HL-60/S4 treated with retinoic acid at 250 ng/mL for 4 days and 3 days (cell line): ENCODE results near the gene CRELD2.

Source experiments
- in situ Hi-C: fragments of 300-500 bp; cut with MboI; formaldehyde crosslinking; loops from 2 replicates; pipeline ENCODE4 v1.7.0; 2022; ENCODE audit warnings: low sequenced_read_pairs

CRELD2 gene

DNA sequence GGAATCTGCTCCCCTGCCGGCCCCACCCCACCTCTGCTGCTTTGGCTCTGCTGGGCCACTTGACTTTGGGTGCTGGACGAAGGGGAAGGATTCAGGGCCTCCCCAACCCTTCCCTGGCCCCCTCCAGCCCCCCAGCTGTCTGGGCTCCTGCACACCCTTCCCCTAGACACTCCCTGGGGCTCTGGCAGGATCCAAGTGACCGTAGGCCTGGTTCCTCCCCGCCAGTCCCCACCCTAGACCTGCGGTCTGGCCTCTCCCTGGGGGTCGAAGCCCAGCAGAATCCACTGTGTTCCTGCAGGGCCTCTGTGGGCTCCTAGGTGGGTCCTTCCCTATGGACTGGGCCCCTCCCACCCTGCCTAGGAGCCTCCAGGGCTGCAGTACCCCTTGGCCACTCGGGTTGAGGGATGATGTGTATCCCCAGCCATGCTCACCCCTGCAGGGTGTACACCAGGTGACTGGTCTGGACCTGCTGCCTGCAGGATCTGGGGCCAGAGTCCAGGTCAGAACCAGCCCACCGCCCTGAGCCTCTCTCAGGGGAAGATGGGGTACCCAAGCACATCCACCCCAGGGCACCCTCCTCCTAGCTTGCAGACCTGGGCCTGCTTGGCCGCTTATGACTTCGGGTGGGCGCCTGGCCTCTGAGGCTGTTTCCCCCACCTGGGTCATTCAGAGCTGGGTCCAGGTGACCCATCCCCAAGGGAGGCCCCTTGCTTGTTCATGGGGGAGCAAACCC lies 47.8 kb downstream of the CRELD2 start:
- in situ Hi-C loops, result no loop called here

DNA sequence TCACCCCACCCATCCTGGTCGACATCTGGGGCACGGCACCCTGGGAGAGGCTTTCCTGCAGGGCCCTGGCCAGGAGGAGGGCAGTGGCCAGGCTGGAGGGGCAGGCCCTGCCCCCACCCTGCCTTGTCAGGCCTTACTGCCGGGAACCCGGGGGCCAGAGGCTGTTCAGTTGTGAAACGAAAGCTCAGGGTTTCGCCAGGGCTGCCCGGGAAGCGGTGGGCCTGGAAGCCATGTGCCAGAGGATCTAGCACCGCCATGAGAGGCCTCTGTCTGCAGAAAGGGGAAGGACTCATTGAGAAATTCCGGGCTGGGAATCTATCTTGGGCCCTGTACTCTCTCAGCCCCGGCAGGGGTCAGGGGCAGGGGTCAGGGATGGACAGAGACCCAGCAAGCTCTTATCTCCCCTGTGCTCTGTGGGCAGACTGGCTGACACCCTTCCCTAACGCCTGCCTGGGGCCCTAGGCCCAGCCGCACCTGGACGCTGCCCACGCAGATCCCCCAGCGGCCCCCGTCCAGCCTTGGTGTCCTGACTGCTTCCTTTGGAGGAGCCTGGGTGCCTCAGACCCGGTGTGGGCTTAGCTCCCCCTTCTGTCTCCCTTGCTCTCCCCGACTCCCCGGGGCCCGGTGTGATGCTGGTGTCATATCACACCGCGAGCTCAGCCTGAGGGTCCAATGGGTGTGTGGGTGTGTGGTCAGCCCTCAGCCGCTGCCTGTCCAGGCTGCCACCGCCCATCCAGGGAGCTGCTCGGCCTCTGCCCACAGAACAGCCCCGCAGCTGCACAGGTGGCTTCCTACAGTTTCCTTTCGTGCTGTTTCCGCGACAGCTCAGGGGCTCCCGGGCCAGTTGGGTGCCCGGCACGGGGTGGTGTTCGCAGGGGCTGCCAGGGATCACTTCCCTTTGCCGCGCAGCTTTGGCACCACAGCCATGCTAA lies 48.6 kb downstream of the CRELD2 start:
- in situ Hi-C loops, result no loop called here

DNA sequence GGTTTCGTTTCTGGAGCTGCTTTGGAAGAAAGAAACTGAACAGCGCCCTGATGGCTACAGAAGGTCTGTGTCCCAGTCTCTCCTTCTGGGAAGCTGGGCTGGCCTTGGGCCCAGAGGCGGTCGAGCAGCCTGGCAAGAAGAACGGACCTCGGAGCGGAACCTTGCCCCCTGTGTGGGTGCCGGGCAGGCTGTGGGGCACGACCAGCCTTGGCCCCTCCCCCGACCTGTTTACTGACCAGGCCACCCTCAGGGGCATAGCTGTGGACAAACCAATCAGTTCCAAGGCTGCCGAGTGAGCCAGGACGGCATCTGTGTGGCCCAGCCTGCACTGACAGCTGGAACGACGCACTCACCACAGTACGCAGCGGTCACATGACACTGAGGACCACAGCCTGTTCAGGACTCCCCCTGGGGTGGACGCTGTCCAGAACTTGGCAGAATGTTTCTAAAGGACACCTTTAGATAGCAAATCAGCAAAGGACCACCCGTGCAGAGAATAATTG lies 49.3 kb downstream of the CRELD2 start:
- in situ Hi-C loops, result no loop called here

DNA sequence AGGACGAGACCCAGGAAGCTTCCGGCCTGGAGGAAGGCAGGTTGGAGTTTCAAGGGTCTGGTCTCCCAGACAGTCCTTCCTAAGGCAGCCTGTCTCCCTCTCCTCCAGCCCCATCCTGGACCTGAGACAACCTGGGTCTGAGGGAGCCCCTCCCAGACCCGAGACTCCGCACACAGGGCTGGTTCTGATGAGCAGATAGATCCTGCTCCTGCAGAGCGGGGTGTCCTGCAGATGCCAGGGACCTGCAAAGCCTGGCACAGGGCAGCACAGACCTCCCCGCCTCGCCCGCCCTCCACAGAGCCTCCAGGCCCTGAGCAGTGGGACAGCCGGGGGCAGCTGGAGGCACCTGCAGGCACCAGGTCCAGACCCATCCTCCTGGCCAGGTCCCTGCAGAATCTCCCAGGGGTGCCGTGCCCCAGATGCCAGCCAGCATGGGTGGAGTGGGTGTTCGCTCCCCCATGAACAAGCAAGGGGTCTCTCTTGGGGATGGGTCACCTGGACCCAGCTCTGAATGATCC lies 49.9 kb downstream of the CRELD2 start:
- in situ Hi-C loops, result no loop called here

DNA sequence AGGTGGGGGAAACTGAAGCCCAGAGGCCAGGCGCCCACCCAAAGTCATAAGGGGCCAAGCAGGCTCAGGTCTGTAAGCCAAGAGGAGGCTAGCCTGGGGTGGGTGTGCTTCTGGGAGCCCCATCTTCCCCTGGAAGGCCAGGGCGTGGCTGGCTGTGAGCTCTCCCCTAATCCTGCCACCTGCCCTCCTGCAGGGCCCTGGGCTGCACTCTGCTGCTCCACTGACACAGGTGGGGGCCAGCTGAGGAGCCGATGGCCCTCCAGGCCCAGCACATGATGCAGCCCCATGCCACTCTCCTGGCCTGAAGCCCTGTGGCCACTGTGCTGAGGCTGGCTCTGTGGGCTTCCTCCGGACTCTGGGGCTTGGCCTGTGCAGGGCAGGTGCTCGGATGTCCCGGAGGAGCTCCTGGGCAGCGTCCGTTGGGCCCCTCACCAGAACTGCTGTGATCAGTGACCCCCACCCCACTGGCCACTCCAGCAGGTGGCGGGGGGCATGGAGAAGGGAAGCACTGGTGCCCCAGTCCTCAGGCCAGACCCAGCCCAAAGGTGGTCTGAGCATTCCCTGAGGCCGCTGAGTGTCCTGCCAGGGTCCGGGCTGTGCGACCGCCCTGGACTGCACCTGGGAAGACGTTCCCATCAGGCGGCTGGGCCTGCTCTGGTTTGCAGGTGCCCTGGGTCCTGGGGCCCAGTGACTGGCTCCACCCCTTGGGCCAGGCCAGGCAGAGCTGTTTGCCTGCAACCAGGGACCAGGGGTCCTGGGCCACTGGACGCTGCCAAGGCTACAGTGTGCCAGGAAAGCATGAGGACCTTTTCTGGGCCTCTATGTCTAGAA lies 50.6 kb downstream of the CRELD2 start:
- in situ Hi-C loops, result no loop called here

DNA sequence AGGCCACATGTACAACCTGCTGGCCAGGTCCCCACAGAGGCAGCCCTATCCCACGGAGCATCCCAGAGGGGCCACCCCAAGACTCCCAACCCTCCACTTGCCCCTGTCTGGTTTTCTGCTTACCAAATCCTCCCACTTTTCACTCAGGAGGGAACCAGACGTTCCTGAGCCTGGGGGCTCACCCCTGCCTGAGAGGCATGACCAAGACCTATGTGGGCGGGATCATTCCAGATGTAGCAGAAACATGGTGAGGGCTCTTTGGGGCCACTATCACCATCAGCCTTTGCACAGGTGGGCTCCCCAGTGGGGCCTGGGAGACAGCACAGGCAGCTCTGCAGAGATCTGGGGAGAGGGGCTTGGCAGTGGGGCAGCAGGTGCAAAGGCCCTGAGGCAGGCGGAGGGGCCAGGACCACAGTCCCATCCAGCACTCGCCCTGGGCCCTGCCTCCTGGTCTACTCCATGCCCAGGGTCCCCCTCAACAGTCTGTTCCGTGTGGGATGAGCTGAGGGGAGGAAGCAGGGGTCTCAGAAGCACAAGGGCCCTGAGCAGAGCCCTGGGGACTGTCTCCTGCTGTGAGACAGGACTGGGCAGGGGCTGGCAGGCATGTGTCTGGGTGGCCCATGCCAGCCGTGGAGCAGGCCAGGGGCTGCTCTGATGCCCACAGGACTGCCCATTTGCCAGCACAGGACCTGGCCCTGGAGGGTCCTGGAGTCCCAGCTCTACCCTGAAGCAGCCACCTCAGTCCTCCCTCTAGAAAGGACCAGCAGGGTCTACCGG lies 51.5 kb downstream of the CRELD2 start:
- in situ Hi-C loops, result no loop called here

DNA sequence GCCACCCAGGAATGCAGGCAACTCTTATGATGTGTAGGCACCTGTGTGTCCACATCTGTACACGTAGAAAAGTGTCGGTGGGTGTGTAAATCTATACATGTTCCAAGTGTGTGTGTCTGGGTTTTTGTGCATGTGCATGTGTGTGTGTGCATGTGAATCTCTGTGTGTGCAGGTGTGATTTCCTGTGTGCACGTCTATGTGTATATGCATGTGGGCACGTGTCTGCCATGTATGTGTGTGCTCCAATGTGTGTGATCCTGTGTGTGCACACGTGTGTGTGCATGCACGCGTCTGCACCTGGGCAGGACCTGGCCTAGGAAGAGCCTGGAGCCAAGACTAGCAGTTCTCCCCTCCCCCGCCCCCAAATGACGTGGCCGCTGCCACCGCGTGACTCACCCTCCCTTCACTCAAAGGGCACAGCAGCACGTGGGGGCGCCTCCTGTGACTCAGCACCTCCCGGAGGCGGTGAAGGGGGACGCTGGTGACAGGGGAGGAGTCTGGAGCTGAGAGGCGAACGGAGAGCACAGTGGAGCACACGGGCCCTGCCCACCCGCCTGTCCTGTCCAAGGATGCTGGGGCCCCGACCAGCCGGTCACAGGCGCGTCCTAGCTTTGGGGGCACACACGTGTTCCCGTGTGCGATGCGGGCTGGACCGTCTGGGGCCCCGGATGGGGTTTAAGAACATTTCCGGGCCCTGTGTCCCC lies 52.2 kb downstream of the CRELD2 start:
- in situ Hi-C loops, result no loop called here

DNA sequence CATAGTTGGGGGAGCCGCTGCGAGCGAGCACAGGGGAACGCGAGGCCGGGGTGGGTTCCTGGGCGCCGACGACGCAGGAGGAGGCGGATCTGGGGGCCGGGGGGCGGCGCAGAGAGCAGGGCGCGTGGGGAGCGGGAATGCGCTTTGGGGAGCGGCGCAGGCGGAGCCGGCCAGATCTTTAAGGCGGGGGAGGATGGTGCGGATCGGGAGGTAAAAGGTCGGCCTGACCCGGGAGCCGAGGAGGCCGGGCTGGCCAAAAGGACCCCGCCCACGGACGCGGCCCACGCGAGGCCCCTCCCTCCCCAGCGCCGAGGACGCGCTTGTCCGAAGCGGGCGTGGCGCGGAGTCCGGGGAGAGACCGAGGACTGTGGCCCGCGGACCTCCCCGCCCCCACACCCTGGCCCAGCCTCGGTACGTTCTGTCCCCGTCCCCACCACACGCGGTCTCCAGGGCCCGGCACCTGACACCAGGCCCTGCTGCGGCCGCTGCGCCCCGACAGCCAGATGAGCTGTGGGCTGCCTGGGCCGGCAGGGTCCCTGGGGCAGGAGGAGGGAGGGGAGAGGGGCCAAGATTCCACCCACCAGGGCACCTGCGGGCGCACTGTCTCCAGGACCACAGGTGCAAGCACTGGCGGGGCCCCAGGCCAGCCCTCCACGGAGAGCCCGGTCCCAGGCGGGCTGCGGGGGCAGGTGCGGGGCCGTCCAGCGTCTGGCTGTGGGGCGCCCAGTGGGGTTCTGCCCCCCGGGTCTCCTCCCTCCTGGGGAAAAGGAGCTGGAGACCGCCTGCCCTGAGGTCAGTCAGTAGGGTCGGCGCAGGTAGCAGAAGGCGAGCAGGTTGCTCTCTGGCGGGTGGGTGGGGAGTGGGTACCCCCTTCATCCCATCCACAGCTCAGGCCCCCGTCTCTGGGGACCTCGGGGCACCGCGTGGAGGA lies 53.1 kb downstream of the CRELD2 start:
- in situ Hi-C loops, result no loop called here

DNA sequence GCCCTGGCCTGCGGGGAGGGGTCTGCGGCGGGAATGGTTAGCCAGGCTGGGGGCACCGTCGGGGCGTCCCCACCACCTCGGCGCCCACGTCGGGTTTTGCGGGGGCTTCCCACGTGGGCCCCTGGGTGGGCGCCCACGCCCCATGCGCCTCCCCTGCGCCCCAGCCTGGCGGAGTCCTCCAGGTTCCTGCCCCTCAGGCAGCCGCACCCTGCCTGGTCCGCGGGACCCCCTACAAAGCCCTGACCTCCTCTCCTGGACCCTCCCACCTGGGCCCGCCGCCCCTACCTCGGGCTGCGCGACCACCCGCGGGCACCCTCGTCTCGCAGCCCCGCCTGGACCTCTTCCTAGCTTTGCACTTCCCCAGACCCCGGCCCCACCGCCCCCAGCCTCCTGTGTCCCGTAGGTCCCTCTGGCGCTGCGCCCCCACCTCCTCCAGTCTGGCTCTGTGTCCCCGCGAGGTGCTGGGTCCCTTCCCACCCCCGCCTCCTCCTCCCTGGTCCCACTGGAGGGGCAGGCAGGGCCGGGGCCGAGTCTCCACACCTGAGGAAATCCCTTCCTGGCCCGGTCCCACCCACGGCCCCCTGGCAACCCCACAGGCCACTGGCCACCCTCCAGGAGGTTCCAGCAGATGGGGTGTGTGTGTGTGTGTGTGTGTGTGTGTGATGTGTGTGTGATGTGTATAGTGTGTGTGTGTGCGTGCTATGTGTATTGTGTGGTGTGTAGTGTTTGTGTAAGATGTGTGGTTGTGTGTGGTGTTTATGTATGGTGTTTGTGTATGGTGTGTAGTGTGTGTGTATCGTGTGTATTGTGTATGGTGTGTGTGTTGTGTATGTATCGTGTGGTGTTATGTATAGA lies 54.0 kb downstream of the CRELD2 start:
- in situ Hi-C loops, result no loop called here

DNA sequence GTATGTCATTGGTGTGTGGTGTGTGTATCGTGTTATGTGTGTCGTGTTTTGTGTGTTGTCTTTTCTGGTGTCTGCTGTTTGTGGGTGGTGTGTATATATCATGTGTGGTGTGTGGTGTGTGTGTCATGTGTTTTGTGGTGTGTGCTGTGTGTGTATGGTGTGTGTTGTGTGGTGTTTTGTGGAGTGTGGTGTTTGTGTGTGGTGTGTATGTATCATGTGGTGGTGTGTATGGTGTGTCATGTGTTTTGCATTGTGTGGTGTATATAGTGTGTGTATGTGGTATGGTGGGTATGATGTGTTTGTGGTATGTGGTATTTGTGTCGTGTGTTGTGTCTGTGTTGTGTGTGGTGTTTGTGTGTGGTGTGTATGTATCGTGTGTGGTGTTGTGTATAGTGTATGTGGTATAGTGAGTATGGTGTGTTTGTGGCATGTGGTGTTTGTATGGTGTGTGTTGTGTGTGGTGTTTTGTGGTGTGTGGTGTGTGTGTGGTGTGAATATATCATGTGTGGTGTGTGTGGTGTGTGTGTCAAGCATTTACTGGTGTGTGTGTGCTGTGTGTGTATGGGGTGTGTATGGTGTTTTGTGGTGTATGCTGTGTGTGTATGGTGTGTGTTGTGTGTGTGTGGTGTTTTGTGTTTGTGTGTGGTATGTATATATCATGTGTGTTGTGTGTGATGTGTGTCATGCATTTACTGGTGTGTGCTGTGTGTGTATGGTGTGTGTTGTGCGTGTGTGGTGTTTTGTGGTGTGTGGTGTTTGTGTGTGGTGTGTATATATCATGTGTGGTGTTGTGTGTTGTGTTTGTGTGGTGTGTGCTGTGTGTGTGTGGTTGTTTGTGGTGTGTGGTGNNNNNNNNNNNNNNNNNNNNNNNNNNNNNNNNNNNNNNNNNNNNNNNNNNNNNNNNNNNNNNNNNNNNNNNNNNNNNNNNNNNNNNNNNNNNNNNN lies 54.9 kb downstream of the CRELD2 start:
- in situ Hi-C loops, result no loop called here

DNA sequence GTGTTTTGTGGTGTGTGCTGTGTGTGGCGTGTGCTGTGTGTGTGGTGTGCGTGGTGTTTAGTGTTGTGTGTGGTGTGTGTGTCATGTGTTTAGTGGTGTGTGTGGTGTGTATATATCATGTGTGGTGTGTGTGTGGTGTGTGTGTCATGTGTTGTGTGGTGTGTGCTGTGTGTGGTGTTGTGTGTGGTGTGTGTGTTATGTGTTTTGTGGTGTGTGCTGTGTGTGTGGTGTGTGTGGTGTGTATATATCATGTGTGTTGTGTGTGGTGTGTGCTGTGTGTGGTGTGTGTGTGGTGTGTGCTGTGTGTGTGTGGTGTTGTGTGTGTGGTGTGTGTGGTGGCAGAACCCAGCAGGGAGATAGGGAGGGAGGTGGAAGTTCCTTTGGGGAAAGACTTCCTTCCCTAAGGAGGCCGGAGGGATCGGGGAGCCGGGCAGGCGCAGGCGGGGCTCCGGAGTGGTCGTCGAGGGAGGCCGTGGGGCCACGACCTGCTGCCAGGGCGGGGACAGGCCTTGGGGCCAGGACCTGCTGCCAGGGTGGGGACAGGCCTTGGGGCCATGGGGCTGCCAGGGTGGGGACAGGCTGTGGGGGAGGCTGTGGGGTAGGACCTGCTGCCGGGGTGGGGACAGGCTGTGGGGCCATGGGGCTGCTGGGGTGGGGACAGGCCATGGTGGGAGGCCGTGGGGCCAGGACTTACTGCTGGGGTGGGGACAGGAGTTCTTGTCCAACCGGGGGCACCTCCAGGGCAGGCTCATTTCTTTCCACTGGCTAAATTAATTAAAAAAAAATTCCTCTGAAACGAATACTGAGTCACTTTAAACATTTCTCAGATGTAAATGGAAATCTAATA lies 57.3 kb downstream of the CRELD2 start:
- in situ Hi-C loops, result no loop called here

DNA sequence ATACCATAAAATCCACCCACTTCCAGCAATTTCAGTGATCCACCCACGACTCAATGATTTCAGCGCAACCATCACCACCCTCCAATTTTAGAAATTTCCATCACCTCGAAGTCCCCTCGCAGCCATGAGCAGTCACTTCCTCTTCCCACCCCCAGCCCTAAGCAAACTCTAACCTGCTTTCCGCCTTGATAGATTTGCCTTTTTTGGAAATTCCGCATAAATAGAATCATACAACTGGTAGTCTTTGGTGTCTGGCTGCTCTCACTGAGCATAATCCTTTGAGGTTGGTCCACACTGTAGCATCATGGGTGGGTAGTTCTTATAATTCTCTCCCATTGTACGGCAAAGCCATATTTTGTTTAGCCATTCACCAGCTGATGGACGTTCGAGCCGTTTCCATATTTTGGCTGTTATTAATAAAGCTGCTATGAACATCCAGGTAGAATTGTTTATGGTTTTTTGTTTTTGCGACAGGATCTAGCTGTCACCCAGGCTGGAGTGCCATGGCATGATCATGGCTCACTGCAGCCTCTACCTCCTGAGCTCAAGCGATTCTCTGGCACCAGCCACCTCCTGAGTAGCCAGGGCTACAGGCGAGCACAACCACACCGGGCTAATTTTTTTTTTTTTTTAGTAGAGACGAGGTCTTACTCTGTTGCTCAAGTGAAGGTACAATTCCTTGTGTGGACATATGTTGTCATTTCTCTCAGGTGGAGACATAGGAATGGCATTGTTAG lies 58.2 kb downstream of the CRELD2 start:
- in situ Hi-C loops, result no loop called here
